Effector memory CD4-positive, alpha-beta T cell (primary cell): ENCODE results near the gene SEC62.
"Not testable (repeated sequence)": the region's sequence is repeated elsewhere in the genome, so short reads cannot be mapped to it uniquely, and the experiment has no call there.

Experiments used
- DNase-seq, 3 donors: peaks; one replicate each; pipeline ENCODE4 v3.0.0-alpha.2; 2020
- H3K27ac ChIP-seq: 2 replicates; pipeline ENCODE4 v1.7.0; 2013; ENCODE audit warnings: mild to moderate bottlenecking, low read length, moderate library complexity; ENCODE audit not compliant: insufficient read depth, poor library complexity, severe bottlenecking
- H3K27me3 ChIP-seq: replicated peaks from 2 replicates; pipeline ENCODE4 v1.7.0; 2013; ENCODE audit warnings: mild to moderate bottlenecking, low read length; ENCODE audit not compliant: insufficient read depth, control insufficient read depth, poor library complexity, severe bottlenecking
- H3K36me3 ChIP-seq: 2 replicates; pipeline ENCODE4 v1.7.0; 2013; ENCODE audit warnings: mild to moderate bottlenecking, low read length, moderate library complexity; ENCODE audit not compliant: control insufficient read depth, insufficient read depth
- H3K4me1 ChIP-seq: 2 replicates; pipeline ENCODE4 v1.7.0; 2013; ENCODE audit warnings: low read length, mild to moderate bottlenecking; ENCODE audit not compliant: control insufficient read depth, insufficient read depth, poor library complexity, severe bottlenecking
- H3K4me3 ChIP-seq: 2 replicates; pipeline ENCODE4 v1.7.0; 2013; ENCODE audit warnings: low read length, low read depth, mild to moderate bottlenecking; ENCODE audit not compliant: insufficient read depth, poor library complexity, severe bottlenecking
- H3K9me3 ChIP-seq: 2 replicates; pipeline ENCODE4 v1.7.0; 2013; ENCODE audit warnings: mild to moderate bottlenecking, low read length, moderate library complexity; ENCODE audit not compliant: control insufficient read depth

The SEC62 gene

GRCh38 chr3:170010498-170010897 is 43.9 kb downstream of the SEC62 start:
- no peak overlapping the region for H3K27ac ChIP-seq
- H3K27me3 ChIP-seq, result no peaks in the 10 kb centered on the region
- DNase-seq, result no peak
- no peaks in the 10 kb centered on the region for H3K9me3 ChIP-seq
- no peak overlapping the region for H3K4me3 ChIP-seq
- H3K4me1 ChIP-seq, result peaks cover 8% of the 10 kb centered on the region
- H3K36me3 ChIP-seq, result no peaks in the 10 kb centered on the region

- Histone ChIP-seq H3K4me3 (no peak overlapping the region), H3K36me3 (no peaks in the 10 kb centered on the region), H3K27ac (no peak overlapping the region), H3K27me3 (no peaks in the 10 kb centered on the region), H3K9me3 (no peaks in the 10 kb centered on the region), H3K4me1 (no peaks in the 10 kb centered on the region)
- no peak for DNase-seq
These were observed 46.2 kb downstream of the SEC62 start for GRCh38 chr3:170012683-170013400.

DNA sequence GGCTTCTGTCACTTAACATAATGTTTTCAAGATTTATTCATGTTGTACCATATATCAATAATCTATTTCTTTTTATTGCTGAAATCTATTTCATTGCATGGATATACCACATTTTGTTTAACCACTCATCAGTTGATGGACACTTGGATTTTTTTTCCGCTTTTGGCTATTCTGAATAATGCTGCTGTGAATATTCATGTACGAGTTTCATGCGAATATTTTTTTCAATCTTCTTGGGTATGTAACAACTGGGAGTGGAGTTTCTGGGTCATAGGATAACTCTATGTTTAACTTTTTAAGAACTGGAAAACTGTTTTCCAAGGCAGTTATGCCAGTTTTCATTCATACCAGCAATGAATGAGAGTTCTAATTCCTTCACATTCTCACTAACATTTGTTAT is 49.5 kb downstream of the SEC62 start:
- no peaks in the 10 kb centered on the region for H3K4me1 ChIP-seq
- no peaks in the 10 kb centered on the region for H3K36me3 ChIP-seq
- H3K27ac ChIP-seq, result no peak overlapping the region
- H3K4me3 ChIP-seq, result no peak overlapping the region
- DNase-seq, result no peak
- H3K27me3 ChIP-seq, result no peaks in the 10 kb centered on the region
- H3K9me3 ChIP-seq, result no peaks in the 10 kb centered on the region

DNA sequence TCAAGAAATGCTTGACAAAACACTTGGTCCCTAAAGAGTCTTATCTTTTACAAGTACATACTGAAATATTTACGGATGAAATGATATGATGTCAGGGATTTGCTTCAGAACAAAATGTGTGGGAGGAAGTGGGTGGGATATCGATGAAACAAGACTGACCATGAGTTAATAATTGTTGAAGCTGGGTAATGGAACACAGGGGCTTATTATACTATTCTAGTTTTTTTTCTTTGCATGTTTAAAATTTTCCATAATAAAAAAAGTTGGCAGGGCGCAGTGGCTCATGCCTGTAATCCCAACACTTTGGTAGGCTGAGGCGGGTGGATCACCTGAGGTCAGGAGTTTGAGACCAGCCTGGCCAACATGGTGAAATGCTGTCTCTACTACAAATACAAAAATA is 52.7 kb downstream of the SEC62 start:
- not testable (repeated sequence) for H3K4me3 ChIP-seq, H3K36me3 ChIP-seq, DNase-seq, H3K4me1 ChIP-seq, H3K27ac ChIP-seq, H3K9me3 ChIP-seq, H3K27me3 ChIP-seq

- Histone ChIP-seq H3K9me3 (no peaks in the 10 kb centered on the region), H3K36me3 (no peaks in the 10 kb centered on the region), H3K27ac (no peak overlapping the region), H3K27me3 (no peaks in the 10 kb centered on the region), H3K4me1 (no peaks in the 10 kb centered on the region), H3K4me3 (no peak overlapping the region)
- DNase-seq, result no peak
These were observed 54.5 kb downstream of the SEC62 start for GRCh38 chr3:170021083-170021482.

DNA sequence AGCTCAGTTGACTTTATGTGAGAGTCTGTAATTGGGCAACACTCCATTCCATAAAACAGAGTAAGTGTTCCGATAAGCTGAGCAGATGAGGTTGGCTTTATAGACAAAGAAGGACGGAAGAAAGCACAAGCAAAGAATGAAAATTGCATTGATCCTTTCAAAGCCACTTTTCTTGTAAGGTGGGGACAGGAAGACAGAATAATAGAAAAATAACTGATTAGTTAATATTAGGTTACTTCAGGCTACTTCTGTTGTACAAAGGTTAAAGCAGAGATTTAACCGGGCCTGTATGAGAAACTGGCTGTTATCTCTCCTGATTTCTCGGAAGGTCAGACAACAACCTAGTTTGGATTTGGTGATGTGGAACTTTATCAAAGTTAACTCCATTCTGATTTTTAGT is 55.7 kb downstream of the SEC62 start:
- no peak overlapping the region for H3K27ac ChIP-seq
- no peaks in the 10 kb centered on the region for H3K27me3 ChIP-seq
- H3K4me1 ChIP-seq, result peaks cover 3% of the 10 kb centered on the region
- no peak overlapping the region for H3K4me3 ChIP-seq
- H3K9me3 ChIP-seq, result no peaks in the 10 kb centered on the region
- H3K36me3 ChIP-seq, result no peaks in the 10 kb centered on the region
- no peak for DNase-seq

DNA sequence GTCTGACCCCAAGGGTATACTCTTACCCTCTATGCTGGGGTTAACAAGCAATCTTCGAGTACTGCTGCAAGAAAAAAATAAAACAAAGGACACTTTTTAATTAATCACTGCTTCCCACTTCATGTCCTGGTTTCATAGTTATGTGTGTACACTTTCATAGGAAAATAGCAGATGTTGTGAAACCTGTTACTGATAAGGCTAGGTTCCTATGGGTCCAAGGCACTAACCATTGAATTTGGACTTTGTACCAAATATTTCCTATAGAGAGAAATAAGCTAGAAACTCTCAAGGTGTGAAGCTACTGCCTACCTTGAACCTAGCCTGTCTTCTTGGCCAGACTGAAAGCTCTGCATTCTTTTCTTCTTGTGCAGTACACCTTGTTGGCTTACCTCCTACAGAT is 56.6 kb downstream of the SEC62 start:
- Histone ChIP-seq H3K27ac (no peak overlapping the region), H3K27me3 (no peaks in the 10 kb centered on the region), H3K4me1 (peaks cover 8% of the 10 kb centered on the region), H3K9me3 (no peaks in the 10 kb centered on the region), H3K36me3 (no peaks in the 10 kb centered on the region), H3K4me3 (no peak overlapping the region)
- no peak for DNase-seq

- H3K27me3 ChIP-seq, result no peaks in the 10 kb centered on the region
- H3K27ac ChIP-seq, result no peak overlapping the region
- peaks cover 8% of the 10 kb centered on the region for H3K4me1 ChIP-seq
- H3K36me3 ChIP-seq, result no peaks in the 10 kb centered on the region
- no peak overlapping the region for H3K4me3 ChIP-seq
- DNase-seq, result no peak
- H3K9me3 ChIP-seq, result no peaks in the 10 kb centered on the region
These were observed 58.0 kb downstream of the SEC62 start for GRCh38 chr3:170024581-170024980.

GRCh38 chr3:170027233-170028102 is 60.9 kb downstream of the SEC62 start:
- DNase-seq, result no peak
- Histone ChIP-seq H3K4me1 (peaks cover 8% of the 10 kb centered on the region), H3K27ac (no peak overlapping the region), H3K9me3 (no peaks in the 10 kb centered on the region), H3K27me3 (no peaks in the 10 kb centered on the region), H3K36me3 (no peaks in the 10 kb centered on the region), H3K4me3 (no peak overlapping the region)

DNA sequence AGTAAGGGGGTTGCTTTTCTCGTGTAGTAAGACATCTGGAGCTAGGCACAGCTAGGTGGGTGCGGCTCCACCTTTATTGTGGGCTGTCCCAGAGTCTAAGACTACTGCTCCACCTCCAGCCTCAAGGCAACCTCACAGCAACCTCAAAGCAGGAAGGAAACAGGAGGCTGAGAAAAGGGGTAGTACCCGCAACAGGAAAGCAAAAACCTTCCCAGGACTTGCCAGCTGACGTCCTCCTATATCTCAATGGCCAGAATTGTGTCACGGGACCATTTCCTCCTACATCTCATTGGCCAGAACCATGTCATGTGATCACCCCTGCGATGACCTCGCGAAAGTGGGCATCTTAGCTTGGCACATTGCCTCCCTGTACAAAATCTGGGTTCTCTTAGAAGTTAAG is 66.9 kb downstream of the SEC62 start:
- peak; percentile 26 to 43 (median 27) for DNase-seq
- Histone ChIP-seq H3K27ac (no peak overlapping the region), H3K9me3 (no peaks in the 10 kb centered on the region), H3K36me3 (no peaks in the 10 kb centered on the region), H3K4me1 (peaks cover 13% of the 10 kb centered on the region), H3K4me3 (no peak overlapping the region), H3K27me3 (no peaks in the 10 kb centered on the region)
